HG03439 (cell line): ENCODE measurements around the gene FKBP1B.
"Not testable (repeated sequence)": the region's sequence is repeated elsewhere in the genome, so short reads cannot be mapped to it uniquely, and the experiment has no call there.

Experiments used
- ATAC-seq: cut with Tn5 transposase; IDR thresholded peaks from one replicate; pipeline ENCODE4 v1.9.1; 2021; ENCODE audit warnings: mild to moderate bottlenecking, moderate library complexity; ENCODE audit not compliant: unreplicated experiment

The FKBP1B gene

GRCh38 chr2:24049485-24050021 lies at the start of gene FKBP1B:
FKBP1B (plus strand) TSS chr2:24049741; CDS start chr2:24049850, 109 bp downstream.
- no peak for ATAC-seq

- ATAC-seq: no peak
Observed at GRCh38 chr2:24007693-24008092, 41.8 kb upstream of the FKBP1B start.

- no peak for ATAC-seq
Observed at GRCh38 chr2:24008672-24009366, 40.7 kb upstream of the FKBP1B start.

- ATAC-seq: no peak
Observed at GRCh38 chr2:24009367-24009679, 40.2 kb upstream of the FKBP1B start.

GRCh38 chr2:24009680-24010476 lies 39.7 kb upstream of the FKBP1B start, which contains the start of gene MFSD2B:
MFSD2B (plus strand) TSS chr2:24010085; CDS start chr2:24010097, 12 bp downstream.
- ATAC-seq: no peak

GRCh38 chr2:24010477-24011249 lies 38.9 kb upstream of the FKBP1B start:
- no peak for ATAC-seq

- ATAC-seq: no peak
Observed at GRCh38 chr2:24011250-24012104, 38.1 kb upstream of the FKBP1B start.

GRCh38 chr2:24012521-24013188 lies 36.9 kb upstream of the FKBP1B start:
- ATAC-seq: no peak

- not testable (repeated sequence) for ATAC-seq
Observed at GRCh38 chr2:24014902-24015301, 34.6 kb upstream of the FKBP1B start.

GRCh38 chr2:24015562-24016375 lies 33.8 kb upstream of the FKBP1B start:
- no peak for ATAC-seq

GRCh38 chr2:24016376-24016761 lies 33.2 kb upstream of the FKBP1B start:
- ATAC-seq: no peak

GRCh38 chr2:24016853-24017703 lies 32.5 kb upstream of the FKBP1B start:
- ATAC-seq: no peak

- no peak for ATAC-seq
Observed at GRCh38 chr2:24017711-24018110, 31.8 kb upstream of the FKBP1B start.

GRCh38 chr2:24018241-24018640 lies 31.3 kb upstream of the FKBP1B start:
- no peak for ATAC-seq

- ATAC-seq: no peak
Observed at GRCh38 chr2:24019729-24020128, 29.8 kb upstream of the FKBP1B start.

GRCh38 chr2:24020244-24020643 lies 29.3 kb upstream of the FKBP1B start:
- ATAC-seq: no peak

- ATAC-seq: no peak
Observed at GRCh38 chr2:24021122-24021998, 28.2 kb upstream of the FKBP1B start.
